Fibroblast of lung (primary cell): ENCODE data around the gene PCDHGC4. TPM values are rescaled to one million over a fixed set of nuclear protein-coding genes. Genes with fewer than 3 reads are reported as not detected.

Experiments
- DNase-seq, 2 donors: peaks; one replicate each; pipeline versions ENCODE4 v3.0.0 to v3.0.0-alpha.2; 2010; ENCODE audit warnings: low read depth in 2 of 2
- H2AFZ ChIP-seq: 2 replicates; pipeline ENCODE4 v1.5.1; 2012; ENCODE audit warnings: low read length, control low read depth, inconsistent platforms
- H3K27ac ChIP-seq: 2 replicates; pipeline ENCODE4 v1.5.1; 2011; ENCODE audit warnings: low read length, control low read depth; ENCODE audit not compliant: insufficient read depth
- H3K27me3 ChIP-seq: 2 replicates; pipeline ENCODE4 v1.5.1; 2011; ENCODE audit warnings: mild to moderate bottlenecking, low read length; ENCODE audit not compliant: control insufficient read depth, insufficient read depth
- H3K36me3 ChIP-seq: 2 replicates; pipeline ENCODE4 v1.5.1; 2011; ENCODE audit warnings: low read length; ENCODE audit not compliant: control insufficient read depth, insufficient read depth
- H3K4me1 ChIP-seq: 2 replicates; pipeline ENCODE4 v1.5.1; 2011; ENCODE audit warnings: low read length; ENCODE audit not compliant: control insufficient read depth, insufficient read depth; ENCODE audit errors: extremely low read depth
- H3K4me2 ChIP-seq: 2 replicates; pipeline ENCODE4 v1.5.1; 2011; ENCODE audit warnings: low read length, control low read depth; ENCODE audit not compliant: insufficient read depth; ENCODE audit errors: extremely low read depth
- H3K4me3 ChIP-seq, 4 experiments: fragments of 200-600 bp in 1 of 4; sonication (generic) in 1 of 4; replicated peaks in 1 of 4; 2 replicates each; pipeline ENCODE4 v1.5.1; 2011 to 2016; ENCODE audit warnings: low read length in 4 of 4, low read depth in 3 of 4, mild to moderate bottlenecking in 3 of 4, control low read depth in 2 of 4, inconsistent platforms in 1 of 4, mixed read lengths in 1 of 4; ENCODE audit not compliant: insufficient read depth in 1 of 4; ENCODE audit errors: control extremely low read depth in 1 of 4
- H3K79me2 ChIP-seq: 2 replicates; pipeline ENCODE4 v1.5.1; 2012; ENCODE audit warnings: mild to moderate bottlenecking, low read length, inconsistent platforms; ENCODE audit not compliant: control insufficient read depth, insufficient read depth
- H3K9ac ChIP-seq: 2 replicates; pipeline ENCODE4 v1.5.1; 2011; ENCODE audit warnings: mild to moderate bottlenecking, low read length, control low read depth; ENCODE audit not compliant: insufficient read depth
- H3K9me3 ChIP-seq: 2 replicates; pipeline ENCODE4 v1.5.1; 2012; ENCODE audit warnings: low read depth, low read length; ENCODE audit not compliant: control insufficient read depth, insufficient read depth
- H4K20me1 ChIP-seq: 2 replicates; pipeline ENCODE4 v1.5.1; 2011; ENCODE audit warnings: low read length; ENCODE audit not compliant: control insufficient read depth, insufficient read depth; ENCODE audit errors: extremely low read depth
- EZH2 ChIP-seq: IDR thresholded peaks from 2 replicates; pipeline ENCODE4 v1.5.1; 2012; ENCODE audit warnings: low read length, control low read depth, mild to moderate bottlenecking; ENCODE audit errors: missing control alignments
- polyA plus RNA-seq, 2 donors: library from polyadenylated mRNA; depleted of rRNA in 1 of 2; stranded (reverse) in 1 of 2; unstranded in 1 of 2; fragments of >200 nt; gene quantifications; 2 replicates each; pipeline ENCODE4 v1.2.1, GENCODE V29; 2011 to 2012; ENCODE audit warnings: missing spikeins in 1 of 2
- total RNA-seq: library from RNA; depleted of rRNA; stranded (reverse); fragments of >200 nt; gene quantifications from 2 replicates; pipeline ENCODE4 v1.2.1, GENCODE V29; 2014
- TF ChIP-seq, protein P1 (sequence below), 2 donors: IDR thresholded peaks in 1 of 2; conservative IDR thresholded peaks in 1 of 2; 1 replicate in 1 of 2; 2 replicates in 1 of 2; pipeline ENCODE4 v1.5.1; 2011 to 2012; ENCODE audit warnings: low read length in 2 of 2, control low read depth in 1 of 2, inconsistent platforms in 1 of 2, low read depth in 1 of 2, mild to moderate bottlenecking in 1 of 2

PCDHGC4 gene
- total and polyA plus RNA-seq, 2 donors (not counting 1 experiment from before 2014, with no cell fraction given): 0.48 to 3.0 TPM

DNA sequence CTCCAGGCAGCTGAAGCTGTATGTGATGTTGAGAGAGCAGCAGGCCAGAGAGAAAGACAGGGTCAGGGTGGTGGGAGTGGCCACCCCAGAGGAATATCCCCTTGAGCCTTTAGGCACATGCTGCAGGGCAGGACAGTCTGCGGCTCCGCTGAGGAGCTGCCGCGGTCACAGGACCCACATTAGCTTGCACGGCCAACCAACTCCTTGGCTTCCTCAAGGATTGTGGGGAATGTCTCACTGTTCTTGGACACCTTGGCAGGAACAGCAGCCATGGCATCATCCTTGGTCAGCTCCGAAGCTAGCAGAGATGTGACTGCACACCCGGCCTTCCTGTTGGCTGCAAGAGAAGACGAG lies 31.8 kb downstream of the PCDHGC4 start:
- Histone ChIP-seq H4K20me1 (no peaks in the 10 kb centered on the region), H2AFZ (no peak overlapping the region), H3K9me3 (no peaks in the 10 kb centered on the region), H3K36me3 (peaks cover 7% of the 10 kb centered on the region), H3K9ac (no peak overlapping the region), H3K27ac (peak overlapping the region; percentile 70), H3K4me1 (peaks cover 71% of the 10 kb centered on the region), H3K4me3 (no peak overlapping the region), H3K27me3 (no peaks in the 10 kb centered on the region), H3K79me2 (no peaks in the 10 kb centered on the region), H3K4me2 (no peak overlapping the region)
- TF ChIP-seq EZH2: no peak
- TF ChIP-seq, protein P1, sequence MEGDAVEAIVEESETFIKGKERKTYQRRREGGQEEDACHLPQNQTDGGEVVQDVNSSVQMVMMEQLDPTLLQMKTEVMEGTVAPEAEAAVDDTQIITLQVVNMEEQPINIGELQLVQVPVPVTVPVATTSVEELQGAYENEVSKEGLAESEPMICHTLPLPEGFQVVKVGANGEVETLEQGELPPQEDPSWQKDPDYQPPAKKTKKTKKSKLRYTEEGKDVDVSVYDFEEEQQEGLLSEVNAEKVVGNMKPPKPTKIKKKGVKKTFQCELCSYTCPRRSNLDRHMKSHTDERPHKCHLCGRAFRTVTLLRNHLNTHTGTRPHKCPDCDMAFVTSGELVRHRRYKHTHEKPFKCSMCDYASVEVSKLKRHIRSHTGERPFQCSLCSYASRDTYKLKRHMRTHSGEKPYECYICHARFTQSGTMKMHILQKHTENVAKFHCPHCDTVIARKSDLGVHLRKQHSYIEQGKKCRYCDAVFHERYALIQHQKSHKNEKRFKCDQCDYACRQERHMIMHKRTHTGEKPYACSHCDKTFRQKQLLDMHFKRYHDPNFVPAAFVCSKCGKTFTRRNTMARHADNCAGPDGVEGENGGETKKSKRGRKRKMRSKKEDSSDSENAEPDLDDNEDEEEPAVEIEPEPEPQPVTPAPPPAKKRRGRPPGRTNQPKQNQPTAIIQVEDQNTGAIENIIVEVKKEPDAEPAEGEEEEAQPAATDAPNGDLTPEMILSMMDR (conservative IDR thresholded peaks at IDR 0.05 in 1 of 2, IDR thresholded peaks at IDR 0.05 in 1 of 2; ENCODE audit: low read depth in 1 of 2, low read length in 2 of 2): no peak
- DNase-seq: no peak

DNA sequence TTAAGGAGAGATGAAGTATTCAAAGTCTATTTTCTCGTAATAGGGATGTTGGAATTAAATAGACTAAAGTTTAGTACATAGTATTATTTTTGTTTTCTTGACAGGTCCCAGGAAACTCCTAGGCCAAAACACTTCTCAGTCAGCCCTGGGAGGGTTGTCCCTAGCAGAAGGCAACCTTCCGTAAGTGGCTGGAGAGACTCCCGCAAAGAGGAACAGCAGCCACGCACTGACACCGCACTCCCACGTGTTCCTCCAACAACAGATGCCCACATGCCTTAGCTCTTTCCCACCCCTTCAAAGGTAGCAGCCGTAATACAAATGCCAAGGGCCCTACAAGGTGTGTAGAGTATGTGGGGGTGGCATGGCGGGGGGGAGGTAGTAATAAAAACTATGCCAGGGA lies 32.5 kb downstream of the PCDHGC4 start:
- peaks cover 2% of the 10 kb centered on the region for H3K36me3 ChIP-seq
- no peaks in the 10 kb centered on the region for H3K27me3 ChIP-seq
- no peak overlapping the region for H3K9ac ChIP-seq
- no peak overlapping the region for H3K4me2 ChIP-seq
- peaks cover 73% of the 10 kb centered on the region for H3K4me1 ChIP-seq
- H2AFZ ChIP-seq: no peak overlapping the region
- no peaks in the 10 kb centered on the region for H3K9me3 ChIP-seq
- H3K27ac ChIP-seq: peak overlapping the region; percentile 70
- TF ChIP-seq, protein P1 (conservative IDR thresholded peaks at IDR 0.05 in 1 of 2, IDR thresholded peaks at IDR 0.05 in 1 of 2; ENCODE audit: low read depth in 1 of 2, low read length in 2 of 2): no peak
- TF ChIP-seq EZH2: no peak
- H3K79me2 ChIP-seq: no peaks in the 10 kb centered on the region
- DNase-seq: no peak
- no peaks in the 10 kb centered on the region for H4K20me1 ChIP-seq
- H3K4me3 ChIP-seq: no peak overlapping the region

DNA sequence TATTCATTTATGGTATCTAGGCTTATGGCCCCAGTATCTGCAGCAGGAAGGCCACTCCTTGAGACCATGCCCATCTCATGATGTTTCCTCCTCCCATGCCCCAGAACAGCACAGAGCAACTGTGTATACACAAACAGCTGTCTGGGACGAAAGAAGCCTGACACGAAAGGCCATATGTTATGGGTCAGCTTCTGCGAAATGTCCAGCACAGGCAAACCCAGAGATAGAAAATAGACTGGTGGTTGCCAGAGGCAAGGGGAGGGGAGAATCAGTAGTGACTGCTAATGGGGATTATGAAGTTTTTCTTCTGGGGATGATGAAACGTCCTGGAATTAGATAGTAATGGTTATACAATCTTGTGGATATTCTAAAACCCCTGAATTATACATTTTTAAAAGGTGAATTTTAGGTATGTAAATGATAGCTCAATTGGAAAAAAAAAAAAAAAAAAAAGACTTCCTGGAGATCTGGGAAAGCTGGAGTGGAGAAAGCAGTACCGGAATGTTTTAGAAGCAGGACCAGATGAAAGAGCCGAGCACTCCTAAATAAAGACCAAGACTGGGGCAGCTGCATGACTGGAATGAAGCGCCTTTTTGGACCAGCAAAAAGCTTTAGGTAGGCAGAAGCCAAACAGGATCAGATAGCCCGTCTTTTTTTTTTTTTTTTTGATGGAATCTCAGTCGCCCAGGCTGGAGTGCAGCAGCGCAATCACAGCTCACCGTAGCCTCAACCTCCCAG lies 33.2 kb downstream of the PCDHGC4 start:
- no peak for TF ChIP-seq EZH2
- TF ChIP-seq, protein P1 (conservative IDR thresholded peaks at IDR 0.05 in 1 of 2, IDR thresholded peaks at IDR 0.05 in 1 of 2; ENCODE audit: low read depth in 1 of 2, low read length in 2 of 2): no peak
- Histone ChIP-seq H3K4me2 (no peak overlapping the region), H3K36me3 (no peaks in the 10 kb centered on the region), H2AFZ (no peak overlapping the region), H4K20me1 (no peaks in the 10 kb centered on the region), H3K79me2 (no peaks in the 10 kb centered on the region), H3K4me3 (no peak overlapping the region), H3K9me3 (no peaks in the 10 kb centered on the region), H3K27me3 (no peaks in the 10 kb centered on the region), H3K9ac (no peak overlapping the region), H3K27ac (peak overlapping the region; percentile 70), H3K4me1 (peaks cover 75% of the 10 kb centered on the region)
- peak in 1 of 2 donors; percentile 95 for DNase-seq
